H9 (cell line): Measurements from ENCODE around the gene EPHA2. TPM values are rescaled to one million over a fixed set of nuclear protein-coding genes. Genes with fewer than 3 reads are reported as not detected.
A peak's percentile ranks its signal among the peaks of the same experiment; 100 is the strongest.

Source experiments
- DNase-seq: peaks from one replicate; pipeline ENCODE4 v3.0.0-alpha.2; 2017
- H2AFZ ChIP-seq: one replicate; pipeline ENCODE4 v1.6.1; 2013; ENCODE audit warnings: mild to moderate bottlenecking, low read length, control low read depth, moderate library complexity
- H2AK5ac ChIP-seq: 2 replicates; pipeline ENCODE4 v1.6.1; 2013; ENCODE audit warnings: low read length, control low read depth, mixed read lengths; ENCODE audit not compliant: insufficient read length
- H2BK120ac ChIP-seq: one replicate; pipeline ENCODE4 v1.6.1; 2013; ENCODE audit warnings: low read depth, mild to moderate bottlenecking, low read length, control low read depth, inconsistent platforms; ENCODE audit not compliant: poor library complexity, severe bottlenecking
- H2BK12ac ChIP-seq: 2 replicates; pipeline ENCODE4 v1.6.1; 2013; ENCODE audit warnings: low read length, control low read depth, mixed read lengths, low read depth; ENCODE audit not compliant: insufficient read length
- H2BK15ac ChIP-seq: 2 replicates; pipeline ENCODE4 v1.6.1; 2013; ENCODE audit warnings: low read depth, low read length, control low read depth
- H2BK20ac ChIP-seq: one replicate; pipeline ENCODE4 v1.6.1; 2013; ENCODE audit warnings: low read depth, mild to moderate bottlenecking, low read length, control low read depth, inconsistent platforms; ENCODE audit not compliant: poor library complexity, severe bottlenecking
- H2BK5ac ChIP-seq: 2 replicates; pipeline ENCODE4 v1.6.1; 2013; ENCODE audit warnings: low read length, control low read depth, mixed read lengths; ENCODE audit not compliant: insufficient read length
- H3K14ac ChIP-seq: 2 replicates; pipeline ENCODE4 v1.6.1; 2013; ENCODE audit warnings: low read length, control low read depth; ENCODE audit not compliant: insufficient read depth
- H3K18ac ChIP-seq: 2 replicates; pipeline ENCODE4 v1.6.1; 2013; ENCODE audit warnings: low read depth, mild to moderate bottlenecking, mixed read lengths, low read length, control low read depth; ENCODE audit not compliant: insufficient read length
- H3K23ac ChIP-seq: 2 replicates; pipeline ENCODE4 v1.6.1; 2013; ENCODE audit warnings: low read length, control low read depth, mixed read lengths, low read depth; ENCODE audit not compliant: insufficient read length
- H3K23me2 ChIP-seq: 2 replicates; pipeline ENCODE4 v1.6.1; 2013; ENCODE audit warnings: low read depth, mild to moderate bottlenecking, mixed read lengths, low read length, control low read depth; ENCODE audit not compliant: insufficient read length, poor library complexity, severe bottlenecking
- H3K27ac ChIP-seq: 2 replicates; pipeline ENCODE4 v1.5.1; 2013; ENCODE audit warnings: low read length, control low read depth, mixed read lengths, low read depth; ENCODE audit not compliant: insufficient read length
- H3K27me3 ChIP-seq: 2 replicates; pipeline ENCODE4 v1.6.1; 2013; ENCODE audit warnings: low read length, control low read depth, inconsistent platforms; ENCODE audit not compliant: insufficient read depth
- H3K4ac ChIP-seq: 2 replicates; pipeline ENCODE4 v1.6.1; 2013; ENCODE audit warnings: low read depth, mild to moderate bottlenecking, control low read depth, inconsistent platforms, low read length, moderate library complexity
- H3K4me1 ChIP-seq: 2 replicates; pipeline ENCODE4 v1.6.1; 2013; ENCODE audit warnings: low read length, control low read depth, inconsistent platforms; ENCODE audit not compliant: insufficient read depth
- H3K4me2 ChIP-seq: 2 replicates; pipeline ENCODE4 v1.6.1; 2013; ENCODE audit warnings: low read length, control low read depth, mixed read lengths; ENCODE audit not compliant: insufficient read length, insufficient read depth
- H3K56ac ChIP-seq: 2 replicates; pipeline ENCODE4 v1.6.1; 2013; ENCODE audit warnings: low read depth, mild to moderate bottlenecking, mixed read lengths, low read length, control low read depth; ENCODE audit not compliant: insufficient read length
- H3K79me1 ChIP-seq: 2 replicates; pipeline ENCODE4 v1.6.1; 2013; ENCODE audit warnings: low read depth, mild to moderate bottlenecking, moderate library complexity, low read length, control low read depth, inconsistent platforms; ENCODE audit not compliant: insufficient read depth, poor library complexity, severe bottlenecking
- H3K79me2 ChIP-seq: 2 replicates; pipeline ENCODE4 v1.6.1; 2013; ENCODE audit warnings: low read length, control low read depth, inconsistent platforms; ENCODE audit not compliant: insufficient read depth
- H3K9ac ChIP-seq: 2 replicates; pipeline ENCODE4 v1.6.1; 2013; ENCODE audit warnings: low read length, control low read depth, mixed read lengths; ENCODE audit not compliant: insufficient read length; ENCODE audit errors: extremely low read depth
- H3K9me3 ChIP-seq: one replicate; pipeline ENCODE4 v1.6.1; 2013; ENCODE audit warnings: low read depth, low read length, inconsistent platforms; ENCODE audit not compliant: control insufficient read depth
- H3T11ph ChIP-seq: one replicate; pipeline ENCODE4 v1.6.1; 2013; ENCODE audit warnings: mild to moderate bottlenecking, low read length, control low read depth, inconsistent platforms
- H4K20me1 ChIP-seq: one replicate; pipeline ENCODE4 v1.6.1; 2013; ENCODE audit not compliant: control insufficient read depth, insufficient read length, insufficient read depth
- H4K5ac ChIP-seq: 2 replicates; pipeline ENCODE4 v1.6.1; 2013; ENCODE audit warnings: low read depth, mild to moderate bottlenecking, mixed read lengths, low read length, control low read depth; ENCODE audit not compliant: insufficient read length
- H4K8ac ChIP-seq: replicated peaks from 2 replicates; pipeline ENCODE4 v1.6.1; 2013; ENCODE audit warnings: low read length, control low read depth, mixed read lengths, low read depth; ENCODE audit not compliant: insufficient read length
- H4K91ac ChIP-seq: 2 replicates; pipeline ENCODE4 v1.6.1; 2013; ENCODE audit warnings: low read depth, mild to moderate bottlenecking, moderate library complexity, mixed read lengths, low read length, control low read depth; ENCODE audit not compliant: insufficient read length
- H3K27ac Mint-ChIP-seq, 3 experiments: 2 replicates in 2 of 3; 3 replicates in 1 of 3; pipeline ENCODE4 v1.8.0; 2020 to 2021; ENCODE audit warnings: mixed read lengths in 3 of 3, mild to moderate bottlenecking in 1 of 3, moderate library complexity in 1 of 3
- H3K27me3 Mint-ChIP-seq: 2 replicates; pipeline ENCODE4 v1.8.0; 2021; ENCODE audit warnings: low read depth, mild to moderate bottlenecking, moderate library complexity, mixed read lengths
- H3K36me3 Mint-ChIP-seq, 3 experiments: 2 replicates in 2 of 3; 3 replicates in 1 of 3; pipeline ENCODE4 v1.8.0; 2020 to 2021; ENCODE audit warnings: low read depth in 3 of 3, mixed read lengths in 3 of 3; ENCODE audit not compliant: insufficient read depth in 1 of 3
- H3K4me1 Mint-ChIP-seq, 2 experiments: 2 replicates each; pipeline ENCODE4 v1.8.0; 2020; ENCODE audit warnings: mixed read lengths in 2 of 2
- H3K4me3 Mint-ChIP-seq, 2 experiments: 2 replicates in 1 of 2; 3 replicates in 1 of 2; pipeline ENCODE4 v1.8.0; 2020 to 2021; ENCODE audit warnings: mild to moderate bottlenecking in 2 of 2, mixed read lengths in 2 of 2, moderate library complexity in 1 of 2
- H3K9me3 Mint-ChIP-seq, 2 experiments: 2 replicates in 1 of 2; 3 replicates in 1 of 2; pipeline ENCODE4 v1.8.0; 2020; ENCODE audit warnings: mild to moderate bottlenecking in 2 of 2, mixed read lengths in 2 of 2, moderate library complexity in 1 of 2
- CTCF ChIP-seq: fragments of 200-600 bp; sonication (generic); conservative IDR thresholded peaks from 3 replicates; pipeline ENCODE4 v1.8.0; 2021; ENCODE audit warnings: antibody characterized with exemption, mild to moderate bottlenecking
- WGBS: extraction: QIAGEN DNeasy Blood & Tissue Kit; methylation state at CpG from one replicate; pipeline ENCODE4 v1.1.7; 2013; ENCODE audit warnings: missing lambda C conversion rate, low lambda C conversion rate, mixed read lengths; ENCODE audit not compliant: insufficient read length; ENCODE audit errors: extremely low coverage; 5-methylcytosine and 5-hydroxymethylcytosine counted together
- total RNA-seq: library from RNA; stranded (reverse); gene quantifications from 2 replicates; pipeline ENCODE4 v1.2.1, GENCODE V29; 2021

The EPHA2 gene
- total RNA-seq, 1 experiment from 2014 or later: 33.1 TPM

GRCh38 chr1:16116002-16116401 lies 39.9 kb downstream of the EPHA2 start:
- no peak overlapping the region for H3T11ph ChIP-seq
- 0 out of 2 replicates have a peak overlapping the region, but pooled peaks have one; percentile 10 for H3K14ac ChIP-seq
- no peak overlapping the region for H3K9ac ChIP-seq
- H3K56ac ChIP-seq: no peak overlapping the region
- H3K27ac Mint-ChIP-seq: peak overlapping the region in 2 of 3 experiments; percentile 92 to 94; a peak in 6 of 7 replicates
- H3K36me3 Mint-ChIP-seq: no peaks in the 10 kb centered on the region
- H3K79me1 ChIP-seq: no peaks in the 10 kb centered on the region
- H3K23ac ChIP-seq: no peak overlapping the region
- no peak overlapping the region for H2BK12ac ChIP-seq
- no peak overlapping the region for H2BK120ac ChIP-seq
- no peak overlapping the region for H3K4ac ChIP-seq
- no peaks in the 10 kb centered on the region for H3K23me2 ChIP-seq
- H3K9me3 Mint-ChIP-seq: no peaks in the 10 kb centered on the region; a peak in 1 of 5 replicates
- DNase-seq: peak; percentile 81
- peaks cover 10% of the 10 kb centered on the region for H3K4me1 ChIP-seq
- H3K4me1 Mint-ChIP-seq: peaks cover 74 to 79% of the 10 kb centered on the region in 2 experiments
- H2AK5ac ChIP-seq: no peak overlapping the region
- H4K8ac ChIP-seq: no peak overlapping the region
- no peak overlapping the region for H4K91ac ChIP-seq
- TF ChIP-seq CTCF: no peak
- no peak overlapping the region for H2AFZ ChIP-seq
- H3K27me3 ChIP-seq: no peaks in the 10 kb centered on the region
- peaks cover 14% of the 10 kb centered on the region for H3K27me3 Mint-ChIP-seq
- no peaks in the 10 kb centered on the region for H3K79me2 ChIP-seq
- WGBS: no CpG with 5 or more reads among the region's 16 CpGs
- no peak overlapping the region for H3K27ac ChIP-seq
- H2BK15ac ChIP-seq: no peak overlapping the region
- peak overlapping the region; percentile 22 to 30; a peak in 1 of 5 replicates for H3K4me3 Mint-ChIP-seq
- no peak overlapping the region for H4K5ac ChIP-seq
- H3K18ac ChIP-seq: no peak overlapping the region
- no peak overlapping the region for H2BK20ac ChIP-seq
- no peaks in the 10 kb centered on the region for H4K20me1 ChIP-seq
- H3K9me3 ChIP-seq: no peaks in the 10 kb centered on the region
- peak overlapping the region; percentile 5 for H3K4me2 ChIP-seq
- H2BK5ac ChIP-seq: no peak overlapping the region
